ENCODE results near the gene HOXC11. TPM values are rescaled to one million over a fixed set of nuclear protein-coding genes. Genes with fewer than 3 reads are reported as not detected.

Gene HOXC11
- total and polyA plus RNA-seq, 10 of the 15 experiments (the other 5 are each of a cell fraction or from before 2014, with no cell fraction given), result not detected

DNA sequence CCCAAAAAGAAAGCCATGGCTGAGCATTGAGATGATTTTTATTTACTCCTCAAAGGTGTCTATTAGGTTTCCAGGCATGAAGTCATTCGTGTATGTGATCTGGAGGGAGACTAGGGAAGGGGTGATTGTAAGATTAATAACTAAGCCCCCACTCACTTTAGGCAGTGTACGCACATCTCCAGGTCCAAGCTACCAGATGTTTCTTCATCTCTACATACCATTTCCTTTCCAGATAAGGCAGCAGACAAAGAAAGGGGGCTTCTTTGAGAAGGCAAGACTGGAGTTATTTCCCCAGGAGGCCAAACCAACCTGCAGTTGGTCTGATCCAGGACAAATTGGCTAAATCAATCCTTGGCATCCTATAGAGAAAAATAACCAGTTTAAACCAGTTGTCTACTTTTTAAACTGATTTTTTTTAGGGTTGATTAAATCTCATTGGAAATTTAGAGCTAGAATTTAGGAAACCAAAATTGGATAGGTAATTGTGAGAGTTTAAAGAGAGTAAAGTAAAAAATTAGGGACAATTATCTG lies 30.4 kb upstream of the HOXC11 start (continued):
- TF ChIP-seq, protein P1, sequence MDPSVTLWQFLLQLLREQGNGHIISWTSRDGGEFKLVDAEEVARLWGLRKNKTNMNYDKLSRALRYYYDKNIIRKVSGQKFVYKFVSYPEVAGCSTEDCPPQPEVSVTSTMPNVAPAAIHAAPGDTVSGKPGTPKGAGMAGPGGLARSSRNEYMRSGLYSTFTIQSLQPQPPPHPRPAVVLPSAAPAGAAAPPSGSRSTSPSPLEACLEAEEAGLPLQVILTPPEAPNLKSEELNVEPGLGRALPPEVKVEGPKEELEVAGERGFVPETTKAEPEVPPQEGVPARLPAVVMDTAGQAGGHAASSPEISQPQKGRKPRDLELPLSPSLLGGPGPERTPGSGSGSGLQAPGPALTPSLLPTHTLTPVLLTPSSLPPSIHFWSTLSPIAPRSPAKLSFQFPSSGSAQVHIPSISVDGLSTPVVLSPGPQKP (IDR thresholded peaks at IDR 0.05; ENCODE audit: low read depth, low read length), result no peak
- TF ChIP-seq CHD4 (IDR thresholded peaks at IDR 0.05) (no peak), ZNF24 (IDR thresholded peaks at IDR 0.05) (no peak), JUND (IDR thresholded peaks at IDR 0.05; ENCODE audit: low read depth, low read length) (no peak)

GRCh38 chr12:53944209-53944608 lies 28.7 kb upstream of the HOXC11 start:
- Histone ChIP-seq H3K4me1 (ENCODE audit: control insufficient read depth, insufficient read depth, low read length) (no peaks in the 10 kb centered on the region), H3K27ac (ENCODE audit: control insufficient read depth, insufficient read depth) (no peak overlapping the region), H3K4me3 (no peak overlapping the region), H3K36me3 (ENCODE audit: control insufficient read depth in 2 of 2, insufficient read depth in 2 of 2, low read length in 1 of 2) (no peaks in the 10 kb centered on the region), H3K9me3 (replicated peaks; ENCODE audit: control insufficient read depth, insufficient read depth, low read length) (no peaks in the 10 kb centered on the region; the same call in 2 of the 3 replicates), H2AFZ (ENCODE audit: control insufficient read depth, low read depth, low read length) (no peak overlapping the region), H3K4me2 (ENCODE audit: control insufficient read depth, insufficient read depth) (no peak overlapping the region), H4K20me1 (ENCODE audit: control insufficient read depth, insufficient read depth) (no peaks in the 10 kb centered on the region), H3K9ac (ENCODE audit: control insufficient read depth, insufficient read depth, low read length) (no peak overlapping the region), H3K27me3 (replicated peaks in 1 of 2; ENCODE audit: control insufficient read depth in 2 of 2, insufficient read depth in 2 of 2, low read length in 1 of 2) (peaks cover 15 to 34% of the 10 kb centered on the region in 2 experiments), H3K79me2 (ENCODE audit: control insufficient read depth, insufficient read depth, low read length) (no peaks in the 10 kb centered on the region)
- intact Hi-C loops (cut with micrococcal nuclease; ENCODE audit: unreplicated experiment) (no loop called here), in situ Hi-C loops (cut with MboI) (no loop called here)
- WGBS (ENCODE audit: insufficient coverage, insufficient replicate concordance, low lambda C conversion rate, missing lambda C conversion rate), result 6% methylated on average over 4 of the region's 4 CpGs
- ChIA-PET POLR2A (no interaction called here), CTCF (no interaction called here), RAD21 (ENCODE audit: unreplicated experiment) (no interaction called here), SMC1A (ENCODE audit: uncharacterized antibody, unreplicated experiment) (no interaction called here)
- no peak for FAIRE-seq
- ATAC-seq, result no peak
- TF ChIP-seq MEF2B (IDR thresholded peaks at IDR 0.05; ENCODE audit: partially characterized antibody, poor library complexity, severe bottlenecking) (no peak), SPI1 (IDR thresholded peaks at IDR 0.05; ENCODE audit: borderline replicate concordance, insufficient read depth, low read depth, low read length) (no peak), ZBED1 (IDR thresholded peaks at IDR 0.05; ENCODE audit: borderline replicate concordance) (no peak), ZSCAN29 (IDR thresholded peaks at IDR 0.05) (no peak), MXI1 (IDR thresholded peaks at IDR 0.05; ENCODE audit: low read depth, low read length) (no peak), YY1 (IDR thresholded peaks at IDR 0.05; ENCODE audit: low read depth, low read length) (no peak), GATAD2B (conservative IDR thresholded peaks at IDR 0.05; ENCODE audit: low read depth) (no peak), NR2C1 (IDR thresholded peaks at IDR 0.05) (no peak), ZNF24 (IDR thresholded peaks at IDR 0.05) (no peak), RELA (IDR thresholded peaks at IDR 0.05; ENCODE audit: borderline replicate concordance, partially characterized antibody) (no peak), IKZF2 (IDR thresholded peaks at IDR 0.05) (no peak), ZNF592 (IDR thresholded peaks at IDR 0.05) (no peak), SP1 (IDR thresholded peaks at IDR 0.05; ENCODE audit: low read depth, low read length) (no peak)
- TF ChIP-seq, protein P2, sequence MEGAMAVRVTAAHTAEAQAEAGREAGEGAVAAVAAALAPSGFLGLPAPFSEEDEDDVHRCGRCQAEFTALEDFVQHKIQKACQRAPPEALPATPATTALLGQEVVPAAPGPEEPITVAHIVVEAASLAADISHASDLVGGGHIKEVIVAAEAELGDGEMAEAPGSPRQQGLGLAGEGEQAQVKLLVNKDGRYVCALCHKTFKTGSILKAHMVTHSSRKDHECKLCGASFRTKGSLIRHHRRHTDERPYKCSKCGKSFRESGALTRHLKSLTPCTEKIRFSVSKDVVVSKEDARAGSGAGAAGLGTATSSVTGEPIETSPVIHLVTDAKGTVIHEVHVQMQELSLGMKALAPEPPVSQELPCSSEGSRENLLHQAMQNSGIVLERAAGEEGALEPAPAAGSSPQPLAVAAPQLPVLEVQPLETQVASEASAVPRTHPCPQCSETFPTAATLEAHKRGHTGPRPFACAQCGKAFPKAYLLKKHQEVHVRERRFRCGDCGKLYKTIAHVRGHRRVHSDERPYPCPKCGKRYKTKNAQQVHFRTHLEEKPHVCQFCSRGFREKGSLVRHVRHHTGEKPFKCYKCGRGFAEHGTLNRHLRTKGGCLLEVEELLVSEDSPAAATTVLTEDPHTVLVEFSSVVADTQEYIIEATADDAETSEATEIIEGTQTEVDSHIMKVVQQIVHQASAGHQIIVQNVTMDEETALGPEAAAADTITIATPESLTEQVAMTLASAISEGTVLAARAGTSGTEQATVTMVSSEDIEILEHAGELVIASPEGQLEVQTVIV (IDR thresholded peaks at IDR 0.05; ENCODE audit: borderline replicate concordance, partially characterized antibody), result no peak
- BruUV-seq (replicated peaks), result no TSS peak
- DNase-seq (ENCODE audit: low read depth, low spot score), result no peak

All from GM12878 (cell line).